Activated CD4-positive, alpha-beta T cell treated with anti-CD3 and anti-CD28 coated beads for 36 hours (primary cell): ENCODE measurements around the gene CLPX. TPM values are rescaled to one million over a fixed set of nuclear protein-coding genes. Genes with fewer than 3 reads are reported as not detected.

ENCODE experiments used
- ATAC-seq: fragments of 200-7000 bp; cut with Tn5 transposase; one replicate; pipeline ENCODE4 v1.10.0; 2021; ENCODE audit warnings: mild to moderate bottlenecking, moderate library complexity
- CTCF ChIA-PET: fragments of 350-600 bp; sonication (Branson Sonifier 250); formaldehyde crosslinking; loops from one replicate; lab custom pipeline; 2021; ENCODE audit warnings: antibody characterized with exemption; lab: Charles Lee
- POLR2A ChIA-PET: fragments of 350-600 bp; sonication (Branson Sonifier 250); formaldehyde crosslinking; loops from one replicate; lab custom pipeline; 2021; ENCODE audit warnings: antibody characterized with exemption, inconsistent platforms; lab: Charles Lee
- DNase-seq: peaks from one replicate; pipeline ENCODE4 v3.0.0-alpha.2; 2020
- H3K27ac Mint-ChIP-seq: one replicate; pipeline ENCODE4 v1.8.0; 2021; ENCODE audit warnings: mixed read lengths
- H3K27me3 Mint-ChIP-seq: one replicate; pipeline ENCODE4 v1.8.0; 2021; ENCODE audit warnings: mixed read lengths
- H3K36me3 Mint-ChIP-seq: one replicate; pipeline ENCODE4 v1.8.0; 2021; ENCODE audit warnings: low read depth, mixed read lengths
- H3K4me1 Mint-ChIP-seq: one replicate; pipeline ENCODE4 v1.8.0; 2021; ENCODE audit warnings: mixed read lengths
- H3K4me3 Mint-ChIP-seq: one replicate; pipeline ENCODE4 v1.8.0; 2021; ENCODE audit warnings: mild to moderate bottlenecking, moderate library complexity, mixed read lengths
- H3K9me3 Mint-ChIP-seq: one replicate; pipeline ENCODE4 v1.8.0; 2021; ENCODE audit warnings: low read depth, mixed read lengths
- intact Hi-C, 2 experiments: fragments of 100-400 bp; cut with DNase I in 1 of 2; cut with micrococcal nuclease in 1 of 2; formaldehyde crosslinking; loops; one replicate each; pipeline versions ENCODE4 v1.14.2 to v1.15.1; 2022 to 2024; cut with DNase I, micrococcal nuclease
- total RNA-seq, 2 experiments: library from RNA; stranded (reverse); gene quantifications; one replicate each; pipeline ENCODE4 v1.2.3, GENCODE V29; 2021

Gene CLPX
- total RNA-seq, 2 experiments from 2014 or later: 65.2 to 73.7 TPM

DNA sequence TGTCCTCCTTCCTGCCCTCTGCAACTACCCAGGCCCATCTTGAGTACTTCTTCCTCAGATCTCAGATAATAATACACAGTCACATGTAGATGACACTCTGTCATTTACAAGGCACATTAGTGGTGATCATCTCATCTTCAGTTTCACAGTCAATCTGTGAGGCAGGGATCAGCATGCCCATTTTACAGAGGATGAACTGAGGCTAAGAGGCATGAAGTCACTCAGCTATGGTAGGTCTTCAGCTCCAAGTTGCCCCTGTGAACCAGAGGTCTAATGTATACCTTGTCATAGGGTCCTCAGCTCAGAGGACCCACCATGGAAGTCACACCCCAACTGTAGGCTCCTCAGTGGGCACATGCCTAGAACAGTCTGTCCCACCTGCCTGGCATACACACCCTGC lies 30.4 kb upstream of the CLPX start:
- CTCF ChIA-PET: interaction anchor here (0.6 to 3.1 kb wide), 5 partner anchors 10 to 312 kb away, joined by 3 to 12 read pairs (median 3); no protein-coding TSS in a partner anchor
- peaks cover 17% of the 10 kb centered on the region for H3K4me1 Mint-ChIP-seq
- H3K9me3 Mint-ChIP-seq: no peaks in the 10 kb centered on the region
- intact Hi-C loops: no loop called here
- H3K27me3 Mint-ChIP-seq: no peaks in the 10 kb centered on the region
- H3K4me3 Mint-ChIP-seq: no peak overlapping the region
- POLR2A ChIA-PET: interaction anchor here (0.7 to 1.3 kb wide), 2 partner anchors 71 to 819 kb away, joined by 3 read pairs; partner anchors contain the start of gene PARP16
- ATAC-seq: no peak
- no peaks in the 10 kb centered on the region for H3K36me3 Mint-ChIP-seq
- H3K27ac Mint-ChIP-seq: no peak overlapping the region
- DNase-seq: no peak

DNA sequence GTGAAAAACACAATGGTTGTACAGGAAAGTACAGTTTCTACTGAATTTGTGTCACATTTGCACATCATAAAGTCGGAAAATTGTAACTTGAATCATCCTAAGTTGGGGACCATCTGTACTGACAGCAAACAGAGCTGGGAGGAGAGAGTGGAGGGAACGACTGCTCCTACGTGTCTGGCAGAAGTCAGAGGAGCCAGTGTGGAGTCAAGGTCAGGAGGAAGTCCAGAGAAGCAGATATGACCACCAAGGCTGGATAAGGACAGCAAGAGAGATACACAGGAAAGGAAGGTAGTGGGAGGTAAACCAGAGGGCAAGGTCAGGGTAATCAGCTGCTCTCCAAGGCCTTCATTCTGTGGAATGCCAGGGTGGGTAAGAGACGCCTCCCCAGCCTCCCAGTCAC lies 28.9 kb upstream of the CLPX start:
- Mint-ChIP-seq H3K27me3 (no peaks in the 10 kb centered on the region), H3K4me3 (no peak overlapping the region), H3K9me3 (no peaks in the 10 kb centered on the region), H3K36me3 (no peaks in the 10 kb centered on the region), H3K27ac (no peak overlapping the region), H3K4me1 (peaks cover 13% of the 10 kb centered on the region)
- intact Hi-C loops: loop anchor here in 1 of 2 experiments (5.0 kb wide), 1 partner anchor 58 kb away; no protein-coding TSS in a partner anchor
- ChIA-PET POLR2A (no interaction called here), CTCF (no interaction called here)
- ATAC-seq (no peak), DNase-seq (no peak)

DNA sequence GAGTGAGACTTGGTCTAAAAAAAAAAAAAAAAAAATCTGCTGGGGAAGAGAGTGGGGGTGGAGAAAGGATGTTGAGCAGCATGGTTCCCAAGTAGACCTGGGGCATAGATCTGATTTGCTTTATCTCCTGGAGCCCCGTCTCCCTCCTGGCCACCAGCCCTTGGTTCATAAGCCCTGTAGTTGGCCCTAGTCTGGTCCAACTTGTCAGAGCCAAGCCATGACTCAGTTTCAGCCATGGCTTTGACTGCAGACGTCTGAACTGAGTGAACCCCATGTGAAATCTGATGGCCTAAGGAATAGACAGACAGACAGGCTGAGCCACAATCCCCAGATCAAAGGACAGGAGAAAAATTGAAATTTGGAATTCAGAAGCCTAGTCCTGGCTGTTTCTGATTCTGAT lies 28.1 kb upstream of the CLPX start:
- peaks cover 6% of the 10 kb centered on the region for H3K4me1 Mint-ChIP-seq
- ChIA-PET POLR2A (no interaction called here), CTCF (no interaction called here)
- no peaks in the 10 kb centered on the region for H3K27me3 Mint-ChIP-seq
- intact Hi-C loops: loop anchor here in 1 of 2 experiments (5.0 kb wide), 1 partner anchor 59 kb away; no protein-coding TSS in a partner anchor
- no peaks in the 10 kb centered on the region for H3K9me3 Mint-ChIP-seq
- no peaks in the 10 kb centered on the region for H3K36me3 Mint-ChIP-seq
- ATAC-seq (no peak), DNase-seq (no peak)
- H3K4me3 Mint-ChIP-seq: no peak overlapping the region
- no peak overlapping the region for H3K27ac Mint-ChIP-seq

DNA sequence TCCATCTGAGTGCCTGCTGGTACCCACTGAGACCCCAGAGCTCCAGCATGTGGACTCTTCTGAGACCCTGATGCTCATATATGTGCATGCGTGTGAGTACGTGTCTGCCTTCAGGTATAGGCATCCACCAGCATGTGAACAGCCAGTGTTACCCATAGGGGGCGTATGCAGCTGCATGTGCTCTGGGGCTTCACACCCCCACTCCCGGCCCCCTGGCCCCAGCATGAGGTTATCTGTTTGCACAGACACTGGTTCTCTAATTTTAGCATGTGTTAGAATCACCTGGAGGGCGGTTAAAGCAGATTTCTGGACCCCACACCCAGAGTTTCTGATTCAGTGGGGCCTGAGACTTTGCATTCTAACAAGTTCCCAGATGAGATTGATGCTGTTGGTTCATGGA lies 27.0 kb upstream of the CLPX start:
- Mint-ChIP-seq H3K27ac (no peak overlapping the region), H3K27me3 (no peaks in the 10 kb centered on the region), H3K36me3 (no peaks in the 10 kb centered on the region), H3K4me3 (no peak overlapping the region), H3K9me3 (no peaks in the 10 kb centered on the region), H3K4me1 (peaks cover 3% of the 10 kb centered on the region)
- peak; percentile 78 for DNase-seq
- ChIA-PET CTCF (interaction anchor here (0.6 to 2.3 kb wide), 11 partner anchors 9 to 134 kb away, joined by 3 to 11 read pairs (median 4); partner anchors contain the start of gene PARP16), POLR2A (interaction anchor here (0.8 to 1.2 kb wide), 3 partner anchors 38 to 93 kb away, joined by 3 read pairs; partner anchors contain the start of gene RNU5B-1)
- intact Hi-C loops: loop anchor here (1.0 to 5.0 kb wide), 2 partner anchors 59 to 60 kb away; no protein-coding TSS in a partner anchor
- peak; percentile 85 for ATAC-seq

DNA sequence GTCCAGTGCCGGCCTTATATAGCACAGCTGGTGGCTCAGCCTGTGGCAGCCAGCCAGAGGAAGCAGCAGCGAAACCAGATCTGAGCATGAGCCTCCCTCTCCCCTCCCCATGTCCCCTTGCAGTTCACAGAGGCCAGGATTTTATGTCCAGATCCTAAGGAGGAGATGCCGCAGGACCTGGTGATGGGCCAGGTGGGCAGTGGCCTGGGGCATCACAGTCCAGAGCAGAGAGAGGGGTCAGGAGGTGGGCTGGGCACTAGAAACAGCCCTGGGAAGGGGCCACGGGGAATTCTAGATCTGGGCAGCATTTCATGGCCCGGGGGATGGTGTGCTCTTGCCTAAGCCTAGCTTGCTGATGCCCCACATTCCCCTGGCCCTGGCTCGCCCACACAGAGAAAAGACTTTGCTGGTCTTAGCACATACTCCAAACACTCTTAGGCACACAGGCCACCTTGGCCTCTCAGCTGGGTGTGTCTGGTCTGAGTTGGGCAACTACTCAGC lies 26.4 kb upstream of the CLPX start:
- POLR2A ChIA-PET: interaction anchor here (0.8 to 1.2 kb wide), 3 partner anchors 38 to 93 kb away, joined by 3 read pairs; partner anchors contain the start of gene RNU5B-1
- DNase-seq: no peak
- CTCF ChIA-PET: interaction anchor here (0.7 to 2.3 kb wide), 10 partner anchors 9 to 133 kb away, joined by 3 to 11 read pairs (median 4); partner anchors contain the start of gene PARP16
- H3K27ac Mint-ChIP-seq: no peak overlapping the region
- H3K27me3 Mint-ChIP-seq: no peaks in the 10 kb centered on the region
- H3K9me3 Mint-ChIP-seq: no peaks in the 10 kb centered on the region
- no peak overlapping the region for H3K4me3 Mint-ChIP-seq
- intact Hi-C loops: loop anchor here in 1 of 2 experiments (5.0 kb wide), 1 partner anchor 61 kb away; no protein-coding TSS in a partner anchor
- ATAC-seq: no peak
- H3K4me1 Mint-ChIP-seq: peaks cover 3% of the 10 kb centered on the region
- no peaks in the 10 kb centered on the region for H3K36me3 Mint-ChIP-seq

DNA sequence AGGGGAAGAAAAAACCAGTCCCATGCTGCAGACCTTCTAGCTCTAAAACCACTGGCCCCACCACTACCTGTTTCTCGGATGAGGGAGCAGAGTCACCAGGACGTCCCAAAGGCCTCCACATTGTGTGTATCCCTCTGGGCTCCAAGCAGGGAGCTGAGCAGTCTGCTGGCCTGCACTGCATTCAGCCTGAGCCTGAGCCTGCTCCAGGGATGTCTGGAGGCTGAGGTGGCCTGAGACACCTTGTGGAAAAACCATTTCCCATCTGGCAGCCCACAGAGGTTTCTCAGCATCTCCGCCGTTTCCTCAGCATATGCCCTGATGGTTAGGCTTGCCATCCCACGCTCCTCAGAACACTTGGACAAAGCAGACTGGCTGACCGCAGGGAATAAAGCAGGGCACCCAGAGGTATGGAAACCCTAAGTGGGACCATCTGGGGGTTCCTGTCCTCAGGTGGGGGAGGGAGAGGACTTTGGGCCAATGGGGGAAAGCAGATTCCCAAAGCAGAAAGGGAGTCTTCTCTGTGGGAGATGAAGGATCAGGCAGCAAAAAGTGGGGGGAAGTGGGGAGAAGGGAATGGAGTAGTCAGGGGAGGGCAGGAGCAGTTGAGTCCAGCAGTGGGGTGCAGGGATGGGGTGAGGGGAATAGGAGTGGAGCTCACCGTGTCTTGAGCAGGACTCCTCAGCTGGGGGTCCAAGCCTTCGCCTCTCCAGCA lies 25.8 kb upstream of the CLPX start, which contains the start of gene CILP:
CILP (minus strand) TSS at position 704 of the 712 bp plus-strand sequence. CDS start 1,718 bp downstream, outside the sequence.
- intact Hi-C loops: loop anchor here in 1 of 2 experiments (5.0 kb wide), 1 partner anchor 61 kb away; no protein-coding TSS in a partner anchor
- POLR2A ChIA-PET: no interaction called here
- CTCF ChIA-PET: interaction anchor here (0.7 to 2.3 kb wide), 5 partner anchors 8 to 133 kb away, joined by 3 to 11 read pairs (median 4); partner anchors contain the start of gene PARP16

DNA sequence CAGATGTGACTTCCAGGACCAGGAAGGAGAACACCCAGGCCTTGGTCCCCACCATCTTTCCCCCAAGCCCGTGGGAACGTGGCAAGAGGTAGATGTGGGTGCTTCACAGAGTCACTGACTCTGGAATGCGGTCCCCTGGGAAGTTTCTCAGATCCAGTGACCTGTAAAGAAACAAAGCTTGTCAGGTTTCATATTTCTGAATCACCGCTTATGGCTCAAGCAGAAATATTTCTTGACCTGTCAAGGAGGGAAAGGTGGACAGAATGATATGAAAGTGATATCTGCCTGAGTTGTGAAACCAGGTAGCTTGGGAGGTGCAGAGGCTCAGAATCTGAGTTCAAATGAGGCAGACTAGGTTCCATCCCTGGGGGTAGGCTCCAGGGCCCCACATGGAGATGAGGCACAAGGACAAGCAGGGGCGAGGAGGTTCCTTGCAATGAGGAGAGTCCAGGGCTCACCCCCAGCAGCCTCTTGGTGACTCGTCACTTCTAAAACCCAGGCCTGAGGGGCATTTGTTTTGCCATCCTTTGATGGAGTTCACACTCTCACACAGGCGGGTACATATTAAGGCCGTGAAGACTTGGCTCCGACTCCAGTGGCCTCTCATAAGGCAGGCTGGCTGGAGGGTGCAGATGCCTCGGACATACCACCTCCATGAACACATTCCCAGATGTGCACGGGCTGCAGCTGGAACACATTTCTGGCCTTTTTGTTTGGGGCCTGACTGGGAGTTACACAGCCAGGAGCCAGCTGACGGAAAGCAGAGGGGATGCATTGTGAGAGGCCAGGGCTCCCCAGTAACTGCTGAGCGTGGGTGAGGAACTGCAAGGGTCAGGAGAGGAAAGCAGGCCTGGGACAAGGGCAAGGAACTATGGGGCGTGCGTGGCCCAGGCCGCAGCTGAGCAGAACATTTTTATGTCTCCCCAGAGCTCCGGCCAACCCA lies 24.8 kb upstream of the CLPX start:
- no peak for ATAC-seq
- ChIA-PET CTCF (interaction anchor here (0.7 to 1.5 kb wide), 5 partner anchors 13 to 928 kb away, joined by 3 to 4 read pairs (median 4); partner anchors contain the start of genes RASL12 and UBAP1L), POLR2A (no interaction called here)
- Mint-ChIP-seq H3K4me1 (peaks cover 3% of the 10 kb centered on the region), H3K36me3 (no peaks in the 10 kb centered on the region), H3K27ac (no peak overlapping the region), H3K9me3 (no peaks in the 10 kb centered on the region), H3K27me3 (no peaks in the 10 kb centered on the region), H3K4me3 (no peak overlapping the region)
- intact Hi-C loops: loop anchor here in 1 of 2 experiments (5.0 kb wide), 1 partner anchor 62 kb away; no protein-coding TSS in a partner anchor
- DNase-seq: no peak

More for the DNA sequence above, 25.8 kb upstream of the CLPX start, which contains the start of gene CILP:
- no peak for ATAC-seq
- no peak within 1 kb of the TSS for H3K4me3 Mint-ChIP-seq
- no peak within 1 kb of the TSS for H3K27ac Mint-ChIP-seq
- H3K27me3 Mint-ChIP-seq: no peaks in the 10 kb centered on the region
- H3K36me3 Mint-ChIP-seq: no peaks in the 10 kb centered on the region
- no peaks in the 10 kb centered on the region for H3K9me3 Mint-ChIP-seq
- DNase-seq: no peak
- H3K4me1 Mint-ChIP-seq: peaks cover 3% of the 10 kb centered on the region

DNA sequence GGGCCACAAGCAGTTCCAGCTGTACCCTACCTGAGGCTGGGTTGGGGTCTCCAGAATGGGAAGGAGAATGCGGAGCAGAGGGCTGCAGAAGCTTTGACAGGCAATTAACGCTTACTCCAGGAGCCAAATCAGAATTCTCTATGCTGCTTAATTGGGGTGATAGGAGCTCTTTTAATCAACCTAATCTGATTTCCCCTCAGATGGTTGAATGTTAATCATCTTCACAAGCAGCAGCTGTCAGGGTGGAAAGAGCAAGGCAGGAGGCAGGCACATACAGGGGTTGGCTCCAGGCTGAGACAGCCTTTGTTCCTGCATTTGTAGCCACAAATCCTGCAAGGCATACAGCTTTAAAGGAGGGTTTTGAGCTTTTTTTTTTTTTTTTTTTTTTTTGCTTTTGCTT lies 23.5 kb upstream of the CLPX start:
- ChIA-PET CTCF (interaction anchor here (0.6 to 1.1 kb wide), 5 partner anchors 9 to 564 kb away, joined by 3 to 4 read pairs (median 3); no protein-coding TSS in a partner anchor), POLR2A (interaction anchor here (0.6 to 1.0 kb wide), 2 partner anchors 96 to 661 kb away, joined by 4 to 8 read pairs; partner anchors contain the start of genes RAB11A and RNU5B-1)
- ATAC-seq (no peak), DNase-seq (no peak)
- intact Hi-C loops: no loop called here
- H3K36me3 Mint-ChIP-seq: no peaks in the 10 kb centered on the region
- peaks cover 3% of the 10 kb centered on the region for H3K4me1 Mint-ChIP-seq
- H3K27ac Mint-ChIP-seq: no peak overlapping the region
- H3K9me3 Mint-ChIP-seq: no peaks in the 10 kb centered on the region
- H3K4me3 Mint-ChIP-seq: no peak overlapping the region
- H3K27me3 Mint-ChIP-seq: peaks cover 2% of the 10 kb centered on the region

DNA sequence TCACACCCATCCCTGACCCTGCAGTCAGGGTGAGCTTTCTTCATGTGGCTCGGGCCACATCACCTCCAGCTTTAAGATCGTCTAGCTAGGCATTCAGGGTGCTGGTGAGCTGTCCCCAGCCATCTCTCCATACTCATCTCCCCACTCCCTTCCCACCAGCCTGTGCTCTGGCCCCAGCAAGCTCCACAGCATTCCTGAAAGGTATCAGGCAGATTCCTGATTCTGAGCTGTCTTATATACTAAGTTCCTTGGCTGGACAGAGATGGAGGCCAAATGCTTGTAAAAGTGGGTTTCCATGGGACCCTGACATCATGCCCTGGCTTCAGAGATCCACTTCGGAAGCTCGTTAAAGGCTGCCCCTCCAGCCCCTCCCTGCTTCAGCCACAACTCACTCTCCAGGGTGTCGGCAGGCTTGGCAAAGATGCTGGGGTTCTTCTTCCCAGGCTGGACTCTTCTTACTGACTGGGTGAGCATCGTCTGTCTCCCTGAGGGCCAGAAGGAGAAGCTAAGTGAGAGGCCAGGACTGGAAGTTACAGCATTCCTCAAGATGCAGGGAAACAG lies 22.2 kb upstream of the CLPX start:
- peaks cover 2% of the 10 kb centered on the region for H3K27me3 Mint-ChIP-seq
- H3K4me1 Mint-ChIP-seq: peaks cover 3% of the 10 kb centered on the region
- no peak for DNase-seq
- H3K36me3 Mint-ChIP-seq: no peaks in the 10 kb centered on the region
- no peaks in the 10 kb centered on the region for H3K9me3 Mint-ChIP-seq
- CTCF ChIA-PET: interaction anchor here (0.8 to 1.1 kb wide), 3 partner anchors 8 to 64 kb away, joined by 3 read pairs; no protein-coding TSS in a partner anchor
- no peak overlapping the region for H3K4me3 Mint-ChIP-seq
- no peak overlapping the region for H3K27ac Mint-ChIP-seq
- no peak for ATAC-seq
- POLR2A ChIA-PET: interaction anchor here (1.4 to 1.6 kb wide), 2 partner anchors 22 to 97 kb away, joined by 3 to 7 read pairs; partner anchors contain the start of genes CLPX and RNU5B-1
- intact Hi-C loops: no loop called here

DNA sequence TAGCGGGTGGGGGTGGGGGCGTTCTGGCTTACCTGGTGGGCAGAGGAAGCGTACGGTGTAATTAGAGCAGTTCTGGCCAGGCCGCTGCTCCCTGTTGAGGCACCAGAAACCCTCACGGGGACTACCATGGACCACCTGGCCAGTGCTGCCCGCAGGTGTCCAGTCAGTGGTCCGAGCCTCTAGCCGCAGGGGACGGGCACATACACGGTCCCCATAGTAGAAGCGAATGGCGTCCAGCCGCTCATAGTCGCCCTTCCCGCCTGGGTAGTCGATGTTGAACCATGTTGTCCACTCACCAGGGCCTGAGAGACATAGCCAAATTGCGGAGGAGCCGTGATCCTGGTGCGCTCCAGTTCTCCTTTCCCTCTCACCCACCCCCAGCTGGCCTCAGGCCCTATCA lies 21.6 kb upstream of the CLPX start:
- DNase-seq: no peak
- no peaks in the 10 kb centered on the region for H3K4me1 Mint-ChIP-seq
- H3K9me3 Mint-ChIP-seq: no peaks in the 10 kb centered on the region
- ChIA-PET POLR2A (interaction anchor here (1.4 to 1.6 kb wide), 2 partner anchors 21 to 98 kb away, joined by 3 to 7 read pairs; partner anchors contain the start of genes CLPX and RNU5B-1), CTCF (no interaction called here)
- intact Hi-C loops: no loop called here
- ATAC-seq: no peak
- H3K4me3 Mint-ChIP-seq: no peak overlapping the region
- no peaks in the 10 kb centered on the region for H3K36me3 Mint-ChIP-seq
- H3K27me3 Mint-ChIP-seq: peaks cover 2% of the 10 kb centered on the region
- H3K27ac Mint-ChIP-seq: no peak overlapping the region
